NCI-H2196 (cell line): ENCODE results near the gene LILRB2.
"Not testable (repeated sequence)": the region's sequence is repeated elsewhere in the genome, so short reads cannot be mapped to it uniquely, and the experiment has no call there.

ENCODE experiments used
- DNase-seq: peaks from one replicate; lab custom pipeline; 2025; ENCODE audit not compliant: unreplicated experiment; lab: John Stamatoyannopoulos, UW

The LILRB2 gene

DNA sequence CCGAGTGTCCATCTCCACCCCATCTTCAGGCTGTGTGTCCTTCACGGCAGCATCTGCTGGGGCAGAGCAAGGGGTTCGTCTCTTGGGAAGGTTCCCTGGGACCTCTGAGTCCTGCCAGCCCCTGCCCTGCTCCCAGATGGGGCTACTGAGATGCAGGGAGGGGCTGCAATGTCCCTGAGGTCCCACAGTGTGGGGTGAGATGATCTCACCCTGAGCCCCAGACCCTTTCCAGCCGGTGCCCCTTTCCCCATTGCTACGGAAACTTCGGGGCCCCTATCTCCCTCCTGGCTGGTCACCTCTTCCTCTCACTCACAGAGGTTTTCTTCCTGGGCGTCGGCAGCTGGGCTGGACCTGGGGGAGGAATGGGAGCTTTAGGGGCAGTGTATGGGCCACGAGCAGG is 5.0 kb downstream of the LILRB2 start:
- no peak for DNase-seq

GRCh38 chr19:54274516-54274915 is 6.4 kb downstream of the LILRB2 start:
- not testable (repeated sequence) for DNase-seq

- DNase-seq: no peak
These were observed 7.1 kb downstream of the LILRB2 start for GRCh38 chr19:54273821-54274220.

DNA sequence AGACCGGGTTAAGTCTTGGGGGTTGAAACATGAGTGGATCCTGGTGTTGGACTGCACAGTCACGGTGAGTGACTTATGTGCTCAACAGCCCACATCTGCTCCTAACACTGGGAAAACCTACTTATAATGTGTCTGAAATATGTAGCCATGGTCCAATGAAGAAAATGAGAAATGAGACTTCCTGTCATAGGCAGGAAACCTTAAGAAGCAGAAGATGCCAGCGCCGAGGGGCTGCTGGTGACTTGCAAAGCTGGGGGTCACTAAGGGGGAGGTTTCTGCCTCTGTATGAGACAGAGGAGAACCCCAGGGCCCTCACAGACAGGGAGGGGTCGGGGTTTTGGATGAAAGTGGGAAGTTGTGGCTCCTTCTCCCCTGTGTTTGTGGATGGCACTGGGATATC is 8.7 kb downstream of the LILRB2 start:
- DNase-seq: not testable (repeated sequence)

GRCh38 chr19:54271587-54271986 is 9.3 kb downstream of the LILRB2 start:
- not testable (repeated sequence) for DNase-seq

DNA sequence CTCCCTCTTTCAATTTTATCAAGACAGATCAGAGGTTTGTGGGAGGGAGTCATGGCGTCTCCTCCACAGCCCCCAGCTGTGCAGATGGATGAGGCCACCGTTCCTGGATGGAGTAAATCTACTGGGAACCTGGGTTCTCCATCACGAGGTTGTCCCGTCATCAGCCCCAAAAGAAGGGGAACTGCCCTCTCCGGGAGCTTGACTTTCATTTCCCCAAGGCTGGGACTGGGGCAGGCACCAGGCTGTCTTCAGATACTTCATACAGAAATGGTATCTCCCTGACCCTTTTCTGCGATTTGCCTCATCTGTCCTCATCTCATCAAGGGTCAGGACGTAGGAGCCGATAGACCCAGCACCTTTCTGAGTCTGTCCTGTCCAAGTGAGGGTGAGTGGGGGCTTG is 9.8 kb downstream of the LILRB2 start:
- DNase-seq: no peak

DNA sequence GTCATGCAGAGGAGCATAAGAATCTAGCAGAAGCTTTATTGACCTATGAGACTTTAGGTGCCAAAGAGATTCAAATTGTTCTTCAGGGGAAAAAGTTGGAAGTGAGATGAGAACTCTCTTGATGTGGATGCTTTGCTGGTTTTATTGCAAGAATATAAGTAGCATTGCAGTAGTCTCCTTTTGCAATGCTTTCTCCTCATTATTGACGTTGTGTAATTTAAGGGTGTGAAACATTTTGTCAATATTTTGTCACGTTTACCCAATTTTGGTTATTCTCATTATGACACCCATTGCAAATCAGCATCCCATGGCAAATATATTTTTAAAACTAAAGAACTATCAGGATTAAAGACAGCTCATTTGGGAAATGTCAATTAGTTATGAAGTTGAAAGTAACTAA is 12.0 kb downstream of the LILRB2 start:
- no peak for DNase-seq

DNA sequence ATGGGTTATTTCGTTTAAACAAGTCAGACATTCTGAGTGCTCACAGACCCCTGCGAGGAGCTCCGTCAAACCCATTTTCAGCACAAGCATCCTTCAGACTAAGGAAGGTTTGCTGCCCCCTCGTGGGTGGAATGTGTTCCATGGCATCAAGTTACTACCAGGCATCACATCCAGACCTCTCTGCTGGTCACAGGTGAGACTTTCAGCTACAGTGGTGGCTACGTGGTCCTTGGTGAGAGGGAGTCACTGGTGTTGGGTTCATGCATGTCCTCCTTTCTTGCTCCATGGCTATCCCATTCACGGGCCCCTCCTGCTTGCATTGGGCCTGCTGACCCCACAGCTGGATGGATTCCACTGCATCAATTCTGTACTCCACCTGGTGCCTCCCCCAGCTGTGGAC is 14.8 kb downstream of the LILRB2 start:
- peak; percentile 69 for DNase-seq

DNA sequence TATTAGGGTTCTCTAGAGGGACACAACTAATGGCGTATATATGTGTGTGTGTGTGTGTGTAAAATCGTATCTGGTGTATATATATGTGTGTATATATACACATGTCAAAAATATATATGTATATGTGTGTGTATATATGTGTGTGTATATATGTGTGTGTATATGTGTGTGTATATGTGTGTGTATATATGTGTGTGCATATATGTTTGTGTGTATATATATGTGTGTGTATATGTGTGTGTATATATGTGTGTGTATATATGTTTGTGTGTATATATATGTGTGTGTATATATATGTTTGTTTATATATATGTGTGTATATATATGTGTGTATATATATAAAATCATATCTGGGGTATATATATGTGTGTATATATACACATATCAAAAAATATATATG is 18.4 kb downstream of the LILRB2 start:
- no peak for DNase-seq

DNA sequence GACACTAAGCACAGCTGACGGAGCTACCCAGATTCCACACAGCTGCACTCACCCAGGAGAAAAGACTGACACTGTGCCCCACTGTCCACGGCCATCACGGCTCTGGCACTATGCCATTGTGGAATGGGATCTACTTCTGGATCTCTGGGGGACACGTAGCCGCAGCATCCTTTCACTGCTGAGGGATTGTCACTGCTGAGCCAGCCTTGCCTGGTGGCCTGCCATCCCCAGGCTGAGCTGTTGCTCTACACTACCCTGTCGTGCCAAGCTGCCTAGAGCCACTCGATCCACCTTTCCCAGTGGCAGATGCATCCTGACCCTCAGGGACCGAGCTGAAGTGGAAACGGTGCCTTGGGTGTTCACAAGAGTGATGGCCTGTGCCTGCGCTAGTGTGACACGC is 18.8 kb downstream of the LILRB2 start:
- DNase-seq: no peak

- no peak for DNase-seq
These were observed 23.8 kb downstream of the LILRB2 start, which contains the start of gene LILRB5 for GRCh38 chr19:54257116-54257480. Gene LILRB5, minus strand, starts transcription at chr19:54257273. Its CDS starts 80 bp downstream, at chr19:54257193.

DNA sequence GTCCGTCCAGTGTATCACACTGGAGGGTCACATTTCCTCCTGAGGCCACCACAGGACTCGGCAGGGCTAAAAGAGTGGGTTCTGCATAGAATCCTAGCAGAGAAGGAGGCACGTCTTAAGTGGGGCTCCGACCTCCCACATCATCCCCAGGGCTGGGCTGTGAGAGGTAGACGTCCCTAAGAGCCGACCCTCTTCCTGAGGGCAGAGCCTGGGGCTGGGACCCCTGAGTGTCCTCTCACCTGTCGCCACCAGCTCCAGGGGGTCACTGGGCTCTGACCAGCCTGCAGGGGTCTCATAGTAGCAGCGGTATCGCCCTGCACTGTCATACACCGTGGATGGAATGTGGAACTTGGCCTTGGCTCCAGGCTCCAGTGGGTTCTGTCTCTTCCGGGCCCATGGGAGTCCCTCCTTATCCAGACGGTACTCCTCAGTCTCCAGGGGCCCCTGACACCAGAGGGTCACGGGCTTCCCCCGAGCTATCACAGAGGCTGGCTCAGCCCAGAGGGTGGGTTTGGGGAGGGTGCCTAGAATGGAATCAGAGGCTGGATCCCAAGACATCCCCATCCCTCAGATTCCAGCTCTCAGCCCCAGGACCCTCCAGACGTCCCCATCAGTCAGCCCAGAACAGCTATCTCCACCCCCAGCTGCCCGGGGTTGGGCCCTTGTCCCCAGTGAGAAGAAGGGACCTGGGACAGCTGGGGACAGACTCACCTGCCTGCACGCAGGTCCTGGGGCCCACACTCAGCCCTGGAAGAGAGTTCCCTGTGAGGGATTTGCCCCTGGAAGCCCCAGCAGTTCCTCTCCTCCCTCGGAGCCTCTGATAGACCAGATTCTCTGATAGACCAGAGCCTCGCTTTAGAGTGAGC is 24.4 kb downstream of the LILRB2 start:
- DNase-seq: no peak

DNA sequence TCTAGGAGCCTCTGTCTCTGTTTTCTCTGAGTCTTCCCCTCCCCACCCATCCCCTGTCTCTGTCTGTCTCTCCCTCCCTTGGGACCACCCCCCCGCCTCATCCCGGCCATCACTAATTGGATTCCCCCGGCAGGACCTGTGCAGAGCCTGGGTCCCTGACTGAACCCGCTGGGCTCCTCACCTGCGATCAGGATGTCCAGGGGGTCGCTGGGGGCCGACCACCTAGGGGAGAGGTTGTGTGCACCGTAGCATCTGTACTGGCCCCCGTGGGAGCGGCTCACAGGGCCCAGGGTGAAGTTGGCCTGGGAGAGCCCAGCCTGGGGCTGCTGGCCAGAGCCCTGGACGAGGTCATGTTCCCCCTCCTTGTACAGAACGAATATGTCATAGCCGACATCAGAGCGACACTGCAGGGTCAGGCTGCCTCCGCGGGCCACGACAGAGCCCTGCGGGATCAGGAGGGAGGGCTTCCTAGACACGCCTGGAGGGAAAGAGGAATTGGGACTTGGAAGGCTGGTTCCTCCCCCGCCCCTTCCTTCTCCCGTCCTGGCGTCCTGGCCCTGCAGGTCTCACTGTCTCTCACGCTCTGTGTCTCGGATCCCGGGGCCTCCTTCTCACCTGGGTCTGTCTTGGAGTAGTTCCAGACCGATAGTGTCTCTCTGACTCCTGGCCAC is 25.7 kb downstream of the LILRB2 start:
- DNase-seq: no peak

DNA sequence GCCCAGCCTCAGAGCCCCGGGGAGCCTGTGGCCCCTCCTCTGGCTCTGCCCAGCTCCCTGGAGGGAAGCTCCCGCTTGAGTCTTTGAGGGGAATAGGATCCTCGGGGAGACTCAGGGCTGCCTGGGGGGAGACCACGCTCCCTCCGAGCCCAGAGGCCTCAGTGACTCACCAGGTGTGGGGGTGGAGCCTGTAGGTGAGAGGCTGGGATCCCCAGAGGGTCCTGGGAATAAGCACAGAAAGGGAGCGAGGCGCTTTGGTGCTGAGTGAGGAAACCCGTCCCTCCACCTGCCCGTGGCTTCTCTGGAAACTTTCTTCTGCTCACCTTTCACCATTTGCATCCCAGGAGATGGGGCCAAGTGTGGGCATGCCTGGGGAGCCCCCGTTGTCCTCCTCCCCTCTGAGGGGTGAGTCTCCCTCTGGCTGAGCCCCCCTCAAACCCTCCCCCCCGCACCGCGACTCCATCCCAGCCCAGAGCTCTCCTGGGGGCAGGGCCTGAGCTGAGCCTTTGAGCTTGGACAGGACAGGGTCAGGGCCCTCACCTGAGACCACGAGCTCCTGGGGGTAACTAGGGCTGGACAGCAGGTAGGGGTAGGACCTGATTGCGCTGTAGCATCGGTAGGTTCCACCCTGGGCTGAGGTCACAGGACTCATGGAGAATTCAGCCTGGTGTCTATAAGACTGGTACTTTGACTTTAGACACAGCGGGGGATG is 26.6 kb downstream of the LILRB2 start:
- no peak for DNase-seq

DNA sequence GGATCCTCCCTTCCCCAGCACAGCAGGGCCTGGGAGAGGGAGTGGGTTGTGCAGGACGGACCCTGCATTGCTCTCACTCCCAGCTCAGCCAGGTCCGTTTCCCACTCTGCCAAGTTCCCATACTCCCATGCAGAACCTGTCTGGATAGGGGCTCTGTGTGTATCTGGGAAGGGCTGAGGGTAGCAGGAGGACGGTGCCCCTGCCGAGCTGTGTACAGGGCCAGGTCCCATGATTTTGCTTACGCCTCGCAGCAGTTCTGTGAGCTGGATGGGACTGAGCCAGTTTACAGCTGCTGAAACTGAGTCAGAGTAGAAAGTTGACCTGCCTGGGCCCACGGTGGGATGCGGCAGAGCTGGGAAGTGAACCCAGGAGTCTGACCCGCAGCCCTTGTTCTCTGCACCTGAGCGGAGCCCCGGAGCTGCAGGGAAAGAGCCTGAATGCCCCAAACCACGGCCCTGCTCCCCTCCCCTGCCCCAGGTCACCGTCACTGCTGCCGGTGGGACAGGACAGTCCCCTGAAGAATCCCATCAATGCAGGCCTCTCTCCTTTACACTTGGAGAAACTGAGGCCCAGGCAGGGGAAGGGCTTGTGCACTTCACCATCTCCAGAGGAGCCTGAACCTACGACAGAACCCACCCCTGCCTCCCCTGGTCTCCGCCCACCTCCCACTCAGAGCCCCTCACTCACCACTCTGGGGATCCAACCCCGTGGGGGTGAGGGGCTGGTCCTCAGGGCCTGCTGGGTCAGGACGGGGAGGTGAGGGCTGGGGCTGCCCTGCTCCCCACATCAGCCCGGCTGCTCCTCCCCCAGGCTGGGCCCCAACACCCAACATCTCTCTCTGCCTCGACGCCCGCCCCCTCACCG is 27.3 kb downstream of the LILRB2 start:
- DNase-seq: no peak

GRCh38 chr19:54252845-54253244 is 28.1 kb downstream of the LILRB2 start:
- DNase-seq: no peak

DNA sequence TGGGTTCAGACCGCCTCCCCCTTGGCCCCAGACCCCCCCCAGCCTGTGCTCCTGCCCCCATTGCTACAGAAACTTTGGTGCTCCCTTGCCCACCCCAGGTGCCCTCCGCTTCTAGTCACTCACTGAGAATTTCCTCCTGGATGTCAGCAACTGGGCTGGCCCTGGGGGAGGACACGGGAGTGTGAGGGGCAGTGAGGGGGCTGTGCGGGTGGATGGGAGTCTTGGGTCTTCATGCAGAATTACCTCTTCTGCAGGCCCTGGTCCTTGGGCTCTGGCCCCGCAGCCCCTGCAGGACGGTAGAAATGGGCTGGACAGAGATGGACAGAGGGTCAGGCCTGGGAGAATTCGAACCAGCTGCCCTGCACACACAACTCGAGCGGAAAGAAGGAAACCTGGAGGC is 28.7 kb downstream of the LILRB2 start:
- no peak for DNase-seq

GRCh38 chr19:54248016-54248601 is 32.8 kb downstream of the LILRB2 start:
- DNase-seq: no peak

- no peak for DNase-seq
These were observed 33.6 kb downstream of the LILRB2 start for GRCh38 chr19:54247106-54247930.

DNA sequence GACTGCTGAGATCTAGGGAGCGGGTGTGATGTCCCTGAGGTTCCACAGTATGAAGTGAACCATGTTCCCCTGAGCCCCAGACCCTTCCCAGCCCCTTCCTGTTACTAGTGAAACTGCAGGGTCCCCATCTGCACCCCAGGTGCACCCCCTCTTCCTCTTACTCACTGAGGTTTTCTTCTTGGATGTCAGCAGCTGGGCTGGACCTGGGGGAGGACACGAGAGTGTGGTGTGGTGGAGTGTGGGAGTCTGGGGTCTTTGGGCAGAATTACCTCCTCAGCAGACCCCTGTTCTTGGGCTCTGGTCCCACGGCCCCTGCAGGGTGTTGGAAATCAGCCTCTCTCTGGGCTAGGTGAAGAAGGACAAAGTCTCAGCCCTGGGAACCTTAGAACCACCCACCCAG is 35.0 kb downstream of the LILRB2 start:
- no peak for DNase-seq
